HCT116 (cell line): Measurements from ENCODE around the gene VTN.

ENCODE experiments used
- CTCF ChIP-seq, 3 experiments: fragments of 200-600 bp in 1 of 3; sonication (generic) in 1 of 3; IDR thresholded peaks in 2 of 3; conservative IDR thresholded peaks in 1 of 3; 2 replicates each; pipeline ENCODE4 v1.5.1; 2012 to 2017; ENCODE audit warnings: low read depth in 2 of 3, low read length in 2 of 3, antibody characterized with exemption in 1 of 3, borderline replicate concordance in 1 of 3, control low read depth in 1 of 3, mild to moderate bottlenecking in 1 of 3, mixed read lengths in 1 of 3, mixed run types in 1 of 3, moderate library complexity in 1 of 3; ENCODE audit not compliant: insufficient read depth in 1 of 3
- EZH2 ChIP-seq: fragments of 200-600 bp; sonication (generic); IDR thresholded peaks from 2 replicates; pipeline ENCODE4 v1.6.1; 2017; ENCODE audit warnings: antibody characterized with exemption, mixed run types
- MAX ChIP-seq: IDR thresholded peaks from 2 replicates; pipeline ENCODE4 v1.6.1; 2012

GRCh38 chr17:28397687-28398279 lies 27.7 kb upstream of the VTN start:
- no peak for TF ChIP-seq MAX
- no peak for TF ChIP-seq EZH2
- TF ChIP-seq CTCF (IDR thresholded peaks at IDR 0.05 in 2 of 3, conservative IDR thresholded peaks at IDR 0.05 in 1 of 3; ENCODE audit: borderline replicate concordance in 1 of 3, insufficient read depth in 1 of 3, low read depth in 2 of 3, low read length in 2 of 3), result no peak
